K562 (cell line): ENCODE data around the gene RCN2. TPM values are rescaled to one million over a fixed set of nuclear protein-coding genes. Genes with fewer than 3 reads are reported as not detected.

Source experiments
- DLX4 ChIP-seq: fragments of 250-450 bp; sonication (Bioruptor Pico); IDR thresholded peaks from 2 replicates; pipeline ENCODE4 v1.6.1; 2021; ENCODE audit warnings: mild to moderate bottlenecking
- E2F8 ChIP-seq: fragments of 450-650 bp; IDR thresholded peaks from 2 replicates; pipeline ENCODE4 v1.7.1; 2018; ENCODE audit warnings: mild to moderate bottlenecking, low read depth; ENCODE audit not compliant: partially characterized antibody
- GATAD2B ChIP-seq: fragments of 450-650 bp; IDR thresholded peaks from 2 replicates; pipeline ENCODE4 v1.6.1; 2017; ENCODE audit warnings: mild to moderate bottlenecking, borderline replicate concordance
- IFI16 ChIP-seq: fragments of 250-450 bp; sonication (Bioruptor Pico); IDR thresholded peaks from 2 replicates; pipeline ENCODE4 v2.1.2; 2022; ENCODE audit warnings: mild to moderate bottlenecking, inconsistent platforms
- MGA ChIP-seq: fragments of 450-650 bp; IDR thresholded peaks from 2 replicates; pipeline ENCODE4 v1.6.1; 2016; ENCODE audit warnings: mild to moderate bottlenecking, moderate library complexity
- MYNN ChIP-seq, 2 experiments: sonication (generic); formaldehyde crosslinking in 1 of 2; IDR thresholded peaks; 2 replicates each; pipeline versions ENCODE4 v1.5.0 to v1.6.1; 2016 to 2020; ENCODE audit warnings: antibody characterized with exemption in 1 of 2, missing genetic modification reagents in 1 of 2
- SAFB ChIP-seq: fragments of 200-400 bp; formaldehyde crosslinking; IDR thresholded peaks from 2 replicates; pipeline ENCODE4 v1.6.1; 2017; ENCODE audit warnings: low read depth, low read length, borderline replicate concordance
- U2AF2 ChIP-seq: fragments of 200-400 bp; formaldehyde crosslinking; optimal IDR thresholded peaks from 2 replicates; pipeline ENCODE3; 2017; ENCODE audit warnings: low read depth, mild to moderate bottlenecking, low read length
- ZFP30 ChIP-seq: fragments of 250-450 bp; sonication (Bioruptor Pico); IDR thresholded peaks from 2 replicates; pipeline ENCODE4 v1.8.0; 2022; ENCODE audit warnings: moderate library complexity, mild to moderate bottlenecking, inconsistent platforms, borderline replicate concordance
- ZNF23 ChIP-seq: fragments of 250-450 bp; sonication (Bioruptor Pico); IDR thresholded peaks from 2 replicates; pipeline ENCODE4 v1.4.0; 2020; ENCODE audit warnings: mild to moderate bottlenecking
- ZNF445 ChIP-seq: fragments of 250-450 bp; sonication (Bioruptor Pico); IDR thresholded peaks from 2 replicates; pipeline ENCODE4 v1.4.0; 2020; ENCODE audit warnings: low read depth, mild to moderate bottlenecking, moderate library complexity
- ZNF551 ChIP-seq: fragments of 250-450 bp; sonication (Bioruptor Pico); IDR thresholded peaks from 2 replicates; pipeline ENCODE4 v1.5.0; 2021; ENCODE audit warnings: mild to moderate bottlenecking, moderate library complexity
- ZNF584 ChIP-seq: fragments of 200-800 bp; sonication (Bioruptor generic); IDR thresholded peaks from 2 replicates; pipeline ENCODE4 v1.6.1; 2016; ENCODE audit warnings: low read depth, mild to moderate bottlenecking, missing genetic modification characterization, missing compliant biosample characterization
- polyA plus RNA-seq, 8 experiments: library from polyadenylated mRNA; depleted of rRNA in 4 of 8; stranded (reverse) in 5 of 8; unstranded in 3 of 8; fragments of >200 nt; fragmentation: Nextera tagmentation in 2 of 8; fragmentation: Illumina TruSeq in 1 of 8; extraction: Ambion mirVana in 2 of 8; extraction: Trizol in 1 of 8; gene quantifications; 2 replicates each; pipeline versions ENCODE4 v1.2.1 to v1.2.3, GENCODE V29; 2011 to 2014; ENCODE audit warnings: inconsistent platforms in 1 of 8, missing spikeins in 1 of 8
- total RNA-seq, 7 experiments: library from RNA; depleted of rRNA in 6 of 7; stranded (reverse); fragments of >200 nt in 6 of 7; fragmentation: Illumina TruSeq in 2 of 7; extraction: Trizol in 2 of 7; gene quantifications; 2 replicates each; pipeline versions ENCODE4 v1.2.1 to v1.2.3, GENCODE V29; 2011 to 2021; ENCODE audit warnings: low replicate concordance in 1 of 7

RCN2 gene
- total and polyA plus RNA-seq, 9 of the 15 experiments (the other 6 are each of a cell fraction or from before 2014, with no cell fraction given): 20.9 to 63.6 (median 52.8) TPM

GRCh38 chr15:76931397-76932134, at the start of gene RCN2 (continued):
- TF ChIP-seq E2F8: no peak
- TF ChIP-seq ZNF23 (CRISPR knock-in tag): no peak
- TF ChIP-seq GATAD2B: peak; percentile 71
- TF ChIP-seq U2AF2: no peak
- TF ChIP-seq ZFP30 (CRISPR knock-in tag): no peak
- TF ChIP-seq ZNF551 (CRISPR knock-in tag): no peak
- no peak for TF ChIP-seq ZNF584 (CRISPR knock-in tag)
- no peak for TF ChIP-seq IFI16 (CRISPR knock-in tag)
- no peak for TF ChIP-seq MGA
- no peak for TF ChIP-seq ZNF445 (CRISPR knock-in tag)
- no peak for TF ChIP-seq MYNN (IDR thresholded peaks at IDR 0.05)
- no peak for TF ChIP-seq MYNN (CRISPR knock-in tag; IDR thresholded peaks at IDR 0.05)
- TF ChIP-seq DLX4 (CRISPR knock-in tag): no peak
- 0 out of 2 replicates have a peak, but pooled peaks have one; percentile 37 for TF ChIP-seq SAFB
